Ovary (tissue), 3 donors: Measurements from ENCODE around the gene HIVEP3.

Source experiments
- CTCF ChIP-seq, 3 donors: fragments of 450-650 bp in 2 of 3; fragments of 200-600 bp in 1 of 3; IDR thresholded peaks; one replicate each; pipeline versions ENCODE4 v1.5.1 to v1.8.0; 2016 to 2022; ENCODE audit warnings: antibody characterized with exemption in 3 of 3, mild to moderate bottlenecking in 1 of 3
- POLR2A ChIP-seq: fragments of 450-650 bp; IDR thresholded peaks from one replicate; pipeline ENCODE4 v1.6.1; 2017; ENCODE audit warnings: antibody characterized with exemption, mild to moderate bottlenecking, moderate library complexity
- donor health status: DM: no; HTN: no; CAD: no.

- TF ChIP-seq CTCF (IDR thresholded peaks at IDR 0.05) (no peak), POLR2A (no peak)
These were observed 128.9 kb downstream of the HIVEP3 start for GRCh38 chr1:41789661-41790330.
